Kidney (tissue), 14 donors: Measurements from ENCODE around the gene AUTS2. TPM values are rescaled to one million over a fixed set of nuclear protein-coding genes. Genes with fewer than 3 reads are reported as not detected.

Experiments
- DNase-seq, 5 donors: peaks; one replicate each; pipeline ENCODE4 v3.0.0-alpha.2; 2013 to 2020
- FAIRE-seq: peaks from 2 replicates; lab custom pipeline; 2012; peaks lifted over from hg19 to GRCh38; lab: Jason Lieb, UNC
- H3K27ac ChIP-seq, 2 donors: one replicate each; pipeline ENCODE4 v1.7.0; 2013; ENCODE audit warnings: low read depth in 2 of 2, low read length in 2 of 2, inconsistent platforms in 1 of 2
- H3K27me3 ChIP-seq: one replicate; pipeline ENCODE4 v1.7.1; 2013; ENCODE audit warnings: low read length, inconsistent platforms; ENCODE audit not compliant: control insufficient read depth, insufficient read depth
- H3K36me3 ChIP-seq, 3 donors: one replicate each; pipeline versions ENCODE4 v1.7.0 to v1.7.1; 2013; ENCODE audit warnings: low read length in 3 of 3, control low read depth in 1 of 3, inconsistent platforms in 1 of 3; ENCODE audit not compliant: insufficient read depth in 3 of 3, control insufficient read depth in 2 of 3
- H3K4me1 ChIP-seq, 3 donors: one replicate each; pipeline versions ENCODE4 v1.7.0 to v1.7.1; 2013; ENCODE audit warnings: low read length in 3 of 3, inconsistent platforms in 1 of 3, low read depth in 1 of 3; ENCODE audit not compliant: control insufficient read depth in 2 of 3, insufficient read depth in 2 of 3
- H3K4me3 ChIP-seq, 3 donors: one replicate each; pipeline versions ENCODE4 v1.7.0 to v1.8.1; 2013; ENCODE audit warnings: low read length in 3 of 3, control low read depth in 1 of 3, inconsistent platforms in 1 of 3
- H3K9ac ChIP-seq, 3 donors: one replicate each; pipeline versions ENCODE4 v1.7.0 to v1.7.1; 2013; ENCODE audit warnings: low read length in 3 of 3, control low read depth in 1 of 3, inconsistent platforms in 1 of 3
- H3K9me3 ChIP-seq, 3 donors: one replicate each; pipeline versions ENCODE4 v1.7.0 to v1.7.1; 2013; ENCODE audit warnings: low read length in 3 of 3, control low read depth in 1 of 3, inconsistent platforms in 1 of 3; ENCODE audit not compliant: control insufficient read depth in 2 of 3, insufficient read depth in 1 of 3
- intact Hi-C: fragments of 100-400 bp; cut with DNase I; formaldehyde crosslinking; loops from one replicate; pipeline ENCODE4 v1.11.1; 2022
- polyA plus RNA-seq: library from polyadenylated mRNA; stranded (reverse); fragments of 350-450 nt; fragmentation: Illumina TruSeq; extraction: RNeasy Lipid Tissue Mini Kit (QIAGEN cat#74804); gene quantifications from one replicate; pipeline ENCODE4 v1.2.3, GENCODE V29; 2014; ENCODE audit warnings: low read depth, low replicate concordance; ENCODE audit not compliant: insufficient read depth
- total RNA-seq: library from RNA; stranded (reverse); fragmentation: NEBNext Ultra II Directional; extraction: Animal tissue kit (Norgen Biotek cat#: 25700); gene quantifications from one replicate; pipeline ENCODE4 v1.2.1, GENCODE V29; 2021
- TF ChIP-seq, protein P1 (sequence below): IDR thresholded peaks from 3 replicates; pipeline ENCODE4 v1.5.1; 2012; ENCODE audit warnings: mild to moderate bottlenecking, moderate library complexity, borderline replicate concordance; ENCODE audit not compliant: insufficient read depth; ENCODE audit errors: extremely low read depth
- donor health status: control.
- donor health status: control.
- donor health status: control.
- donor health status: control.
- donor health status: control.
- donor health status: DM: yes; HTN: yes; CAD: no.
- donor health status: Normal renal cell carcinoma (clear cell type).

The AUTS2 gene
- total and polyA plus RNA-seq, 2 donors from 2014 or later: 5.2 to 33.8 TPM

DNA sequence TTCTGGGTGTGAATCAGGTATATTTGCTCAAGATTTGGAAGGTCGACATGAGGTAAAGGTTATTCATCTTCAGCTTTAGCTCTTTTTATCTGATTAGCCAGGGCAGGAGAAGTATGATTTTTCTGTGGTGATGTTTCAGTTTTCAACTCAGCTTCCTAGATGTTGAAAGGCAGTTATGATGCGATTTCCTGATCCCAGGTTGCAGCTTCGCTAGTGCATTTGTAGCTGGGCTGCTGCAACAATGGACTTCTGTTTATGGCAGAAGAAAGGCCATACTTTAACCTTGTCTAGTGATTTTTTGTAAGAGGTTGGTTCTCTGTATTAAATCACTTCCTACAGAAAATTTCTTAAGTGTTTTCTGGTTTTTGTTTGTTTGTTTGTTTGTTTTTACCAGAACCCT, 619.3 kb downstream of the AUTS2 start:
- Histone ChIP-seq H3K9ac (no peak overlapping the region), H3K9me3 (no peaks in the 10 kb centered on the region), H3K27ac (no peak overlapping the region), H3K36me3 (no peaks in the 10 kb centered on the region), H3K27me3 (no peaks in the 10 kb centered on the region), H3K4me3 (no peak overlapping the region), H3K4me1 (no peaks in the 10 kb centered on the region)
- no peak for DNase-seq
- intact Hi-C loops: no loop called here
- FAIRE-seq: no peak
- TF ChIP-seq, protein P1, sequence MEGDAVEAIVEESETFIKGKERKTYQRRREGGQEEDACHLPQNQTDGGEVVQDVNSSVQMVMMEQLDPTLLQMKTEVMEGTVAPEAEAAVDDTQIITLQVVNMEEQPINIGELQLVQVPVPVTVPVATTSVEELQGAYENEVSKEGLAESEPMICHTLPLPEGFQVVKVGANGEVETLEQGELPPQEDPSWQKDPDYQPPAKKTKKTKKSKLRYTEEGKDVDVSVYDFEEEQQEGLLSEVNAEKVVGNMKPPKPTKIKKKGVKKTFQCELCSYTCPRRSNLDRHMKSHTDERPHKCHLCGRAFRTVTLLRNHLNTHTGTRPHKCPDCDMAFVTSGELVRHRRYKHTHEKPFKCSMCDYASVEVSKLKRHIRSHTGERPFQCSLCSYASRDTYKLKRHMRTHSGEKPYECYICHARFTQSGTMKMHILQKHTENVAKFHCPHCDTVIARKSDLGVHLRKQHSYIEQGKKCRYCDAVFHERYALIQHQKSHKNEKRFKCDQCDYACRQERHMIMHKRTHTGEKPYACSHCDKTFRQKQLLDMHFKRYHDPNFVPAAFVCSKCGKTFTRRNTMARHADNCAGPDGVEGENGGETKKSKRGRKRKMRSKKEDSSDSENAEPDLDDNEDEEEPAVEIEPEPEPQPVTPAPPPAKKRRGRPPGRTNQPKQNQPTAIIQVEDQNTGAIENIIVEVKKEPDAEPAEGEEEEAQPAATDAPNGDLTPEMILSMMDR: no peak

DNA sequence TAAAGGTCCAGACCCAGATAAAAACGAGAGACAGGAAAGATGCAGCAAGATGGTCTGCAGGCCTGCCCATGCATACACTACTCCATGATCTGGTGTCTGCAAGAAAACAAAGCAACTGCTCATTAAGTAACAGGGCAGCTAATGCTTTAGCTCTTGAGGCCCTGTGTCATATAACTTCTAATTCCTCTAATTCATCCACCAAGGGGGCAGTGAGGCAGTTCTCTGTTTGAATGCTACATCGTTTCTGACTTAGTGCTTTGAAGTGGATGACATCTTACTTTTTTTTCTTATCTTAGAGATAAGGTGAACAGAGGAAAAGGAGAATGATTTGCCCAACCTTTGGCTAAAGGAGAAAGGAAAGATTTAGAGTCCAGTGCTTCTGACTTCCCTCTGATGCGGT, 619.7 kb downstream of the AUTS2 start:
- DNase-seq (no peak), FAIRE-seq (no peak)
- TF ChIP-seq, protein P1: no peak
- no peaks in the 10 kb centered on the region for H3K4me1 ChIP-seq
- intact Hi-C loops: no loop called here
- H3K9ac ChIP-seq: no peak overlapping the region
- H3K4me3 ChIP-seq: no peak overlapping the region
- H3K36me3 ChIP-seq: no peaks in the 10 kb centered on the region
- H3K27ac ChIP-seq: no peak overlapping the region
- H3K27me3 ChIP-seq: no peaks in the 10 kb centered on the region
- no peaks in the 10 kb centered on the region for H3K9me3 ChIP-seq

DNA sequence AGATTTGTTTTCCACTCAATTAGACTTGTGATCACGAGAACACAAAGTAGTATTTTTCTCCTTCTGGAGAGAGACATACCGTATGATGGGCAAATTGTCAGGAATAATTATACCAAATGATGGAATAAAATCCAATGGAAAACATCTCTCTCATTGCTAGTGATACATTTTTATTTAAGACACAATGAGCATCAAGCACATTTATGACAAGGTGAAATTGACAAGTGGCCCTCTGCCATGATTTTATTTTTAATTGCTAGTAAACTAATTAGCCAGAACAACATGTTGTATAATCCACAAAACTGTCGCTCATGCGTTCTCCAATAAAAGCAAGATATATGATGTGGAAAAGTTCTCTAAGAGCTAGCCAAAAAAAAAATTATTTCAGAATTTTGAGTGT, 620.8 kb downstream of the AUTS2 start:
- Histone ChIP-seq H3K9ac (no peak overlapping the region), H3K27me3 (no peaks in the 10 kb centered on the region), H3K9me3 (no peaks in the 10 kb centered on the region), H3K4me3 (no peak overlapping the region), H3K4me1 (no peaks in the 10 kb centered on the region), H3K36me3 (no peaks in the 10 kb centered on the region), H3K27ac (no peak overlapping the region)
- TF ChIP-seq, protein P1: no peak
- DNase-seq (no peak), FAIRE-seq (no peak)
- intact Hi-C loops: no loop called here

DNA sequence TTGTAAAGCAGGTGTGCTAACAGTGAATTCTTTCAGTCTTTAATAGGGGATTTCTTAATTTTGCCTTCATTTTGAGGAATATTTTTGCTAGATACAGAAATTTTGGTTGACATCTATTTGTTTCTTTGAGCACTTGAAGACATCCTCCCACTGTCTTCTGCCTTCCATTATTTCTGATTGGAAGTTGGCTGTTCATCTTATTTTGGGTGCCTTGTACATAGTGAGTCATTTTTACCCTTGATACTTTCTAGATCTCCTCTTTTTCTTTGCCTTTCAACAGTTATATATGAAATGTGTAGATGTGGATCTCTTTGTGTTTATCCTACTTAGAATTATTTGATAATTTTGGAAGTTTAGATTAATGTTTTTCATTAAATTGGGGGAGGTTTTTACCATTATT, 631.0 kb downstream of the AUTS2 start:
- DNase-seq (no peak), FAIRE-seq (no peak)
- TF ChIP-seq, protein P1: no peak
- H3K9me3 ChIP-seq: peaks cover 3 to 14% (median 3%) of the 10 kb centered on the region in 3 donors
- no peaks in the 10 kb centered on the region for H3K36me3 ChIP-seq
- H3K4me3 ChIP-seq: no peak overlapping the region
- no peaks in the 10 kb centered on the region for H3K4me1 ChIP-seq
- intact Hi-C loops: no loop called here
- H3K9ac ChIP-seq: no peak overlapping the region
- no peak overlapping the region for H3K27ac ChIP-seq
- H3K27me3 ChIP-seq: no peaks in the 10 kb centered on the region
